Transverse colon (tissue), 4 donors: ENCODE data around the gene CLCNKA. TPM values are rescaled to one million over a fixed set of nuclear protein-coding genes. Genes with fewer than 3 reads are reported as not detected.
"Not testable (repeated sequence)": the region's sequence is repeated elsewhere in the genome, so short reads cannot be mapped to it uniquely, and the experiment has no call there.

Source experiments
- DNase-seq: peaks from one replicate; pipeline ENCODE4 v3.0.0-alpha.2; 2019
- H3K27ac ChIP-seq, 4 donors: fragments of 200-600 bp; sonication (generic); 2 replicates each; pipeline ENCODE4 v1.5.1; 2016 to 2018; ENCODE audit warnings: inconsistent platforms in 4 of 4
- H3K27me3 ChIP-seq: fragments of 200-600 bp; sonication (generic); 2 replicates; pipeline ENCODE4 v1.5.1; 2017; ENCODE audit warnings: inconsistent platforms
- H3K36me3 ChIP-seq, 4 donors: fragments of 200-600 bp; sonication (generic); 2 replicates each; pipeline ENCODE4 v1.5.1; 2017 to 2019; ENCODE audit warnings: inconsistent platforms in 4 of 4
- H3K4me1 ChIP-seq, 4 donors: fragments of 200-600 bp; sonication (generic); 2 replicates each; pipeline ENCODE4 v1.5.1; 2017 to 2020; ENCODE audit warnings: inconsistent platforms in 4 of 4
- H3K4me3 ChIP-seq, 4 donors: fragments of 200-600 bp; sonication (generic); 1 replicate in 1 of 4; 2 replicates in 3 of 4; pipeline versions ENCODE4 v1.5.1 to v1.6.1; 2017 to 2019; ENCODE audit warnings: inconsistent platforms in 4 of 4
- H3K9me3 ChIP-seq, 2 donors: fragments of 200-600 bp; sonication (generic); 2 replicates each; pipeline ENCODE4 v1.5.1; 2017 to 2019; ENCODE audit warnings: inconsistent platforms in 2 of 2
- CTCF ChIP-seq, 5 experiments: fragments of 200-600 bp in 3 of 5; fragments of 450-650 bp in 2 of 5; sonication (generic) in 3 of 5; IDR thresholded peaks; 1 replicate in 2 of 5; 2 replicates in 3 of 5; pipeline ENCODE4 v1.5.1; 2016 to 2017; ENCODE audit warnings: antibody characterized with exemption in 5 of 5, inconsistent platforms in 3 of 5, mild to moderate bottlenecking in 2 of 5, moderate library complexity in 1 of 5
- EP300 ChIP-seq: sonication (generic); formaldehyde crosslinking; IDR thresholded peaks from one replicate; pipeline ENCODE4 v1.6.1; 2017; ENCODE audit warnings: antibody characterized with exemption, low read depth
- POLR2A ChIP-seq: fragments of 450-650 bp; IDR thresholded peaks from one replicate; pipeline ENCODE4 v1.6.1; 2016; ENCODE audit warnings: antibody characterized with exemption, mild to moderate bottlenecking, moderate library complexity
- POLR2AphosphoS5 ChIP-seq, 3 donors: sonication (generic); formaldehyde crosslinking; IDR thresholded peaks; one replicate each; pipeline ENCODE4 v1.6.1; 2016; ENCODE audit warnings: antibody characterized with exemption in 3 of 3
- WGBS, 2 donors: methylation state at CpG; one replicate each; pipeline ENCODE4 v1.1.5; 2018; ENCODE audit warnings: low coverage in 1 of 2; 5-methylcytosine and 5-hydroxymethylcytosine counted together
- in situ Hi-C, 4 donors: fragments of 200-750 bp; cut with MboI; loops; one replicate each; pipeline versions ENCODE4 v1.15.0 to v1.15.1; 2017; ENCODE audit warnings: low sequenced_read_pairs in 3 of 4, low pct_ligation_motif_present in 1 of 4, low pct_unique_long_range_greater_than_20kb in 1 of 4
- intact Hi-C: fragments of 100-400 bp; cut with DNase I; formaldehyde crosslinking; loops from one replicate; pipeline ENCODE4 v1.15.1; 2023; ENCODE audit warnings: low total_unique reads
- total RNA-seq, 4 donors: library from RNA; depleted of rRNA; stranded (reverse); fragments of >200 nt; gene quantifications; one replicate each; pipeline ENCODE4 v1.1.0, GENCODE V29; 2016

CLCNKA gene
- total RNA-seq, 4 donors from 2014 or later = 0.68 to 21.7 (median 0.79) TPM; not detected in 1

- DNase-seq = peak; percentile 62
These were observed 46.5 kb upstream of the CLCNKA start for GRCh38 chr1:15975358-15975804.

GRCh38 chr1:15975805-15976680, 45.8 kb upstream of the CLCNKA start, which contains the start of gene ZBTB17:
Gene ZBTB17, minus strand, starts transcription at chr1:15976101. Its CDS starts 27,606 bp downstream, at chr1:15948495.
- peaks cover 6 to 17% (median 11%) of the 10 kb centered on the region in 4 donors for H3K4me1 ChIP-seq
- no peaks in the 10 kb centered on the region for H3K27me3 ChIP-seq
- peak within 1 kb of the TSS; percentile 59 to 95 (median 80) for H3K4me3 ChIP-seq
- WGBS, 2 donors = 9 to 55% methylated on average over 5 to 37 of the region's 47 CpGs
- TF ChIP-seq CTCF (IDR thresholded peaks at IDR 0.05) (peak in 1 of 5 experiments; percentile 26), POLR2A (peak; percentile 81), EP300 (no peak), POLR2AphosphoS5 (IDR thresholded peaks at IDR 0.05) (peak; percentile 60 to 92 (median 84))
- peak within 1 kb of the TSS; percentile 80 to 89 (median 86) for H3K27ac ChIP-seq
- no peaks in the 10 kb centered on the region for H3K9me3 ChIP-seq
- intact Hi-C loops (no loop called here), in situ Hi-C loops (loop anchor here in 3 of 4 donors (10.0 to 25.0 kb wide), 2 partner anchors 151 to 164 kb away; partner anchors contain the start of gene UQCRHL (in 2 of the 3))
- peaks cover 0 to 12% (median 0%) of the 10 kb centered on the region in 4 donors for H3K36me3 ChIP-seq
- peak; percentile 96 for DNase-seq

More at GRCh38 chr1:15975358-15975804, 46.5 kb upstream of the CLCNKA start:
- 1% methylated on average over 30 of the region's 47 CpGs; no CpG with 5 or more reads in 1 of the 2 donors for WGBS, 2 donors
- H3K9me3 ChIP-seq = no peaks in the 10 kb centered on the region
- in situ Hi-C loops = loop anchor here in 3 of 4 donors (10.0 to 25.0 kb wide), 2 partner anchors 151 to 163 kb away; partner anchors contain the start of gene UQCRHL (in 2 of the 3)
- peak overlapping the region; percentile 59 to 95 (median 80) for H3K4me3 ChIP-seq
- H3K27ac ChIP-seq = peak overlapping the region; percentile 80 to 89 (median 86)
- no peaks in the 10 kb centered on the region for H3K27me3 ChIP-seq
- intact Hi-C loops = no loop called here
- TF ChIP-seq POLR2A (no peak), CTCF (IDR thresholded peaks at IDR 0.05) (no peak), POLR2AphosphoS5 (IDR thresholded peaks at IDR 0.05) (no peak), EP300 (no peak)
- H3K36me3 ChIP-seq = peaks cover 0 to 12% (median 0%) of the 10 kb centered on the region in 4 donors
- peaks cover 6 to 17% (median 11%) of the 10 kb centered on the region in 4 donors for H3K4me1 ChIP-seq

- H3K9me3 ChIP-seq, H3K4me3 ChIP-seq, H3K27ac ChIP-seq, DNase-seq, H3K36me3 ChIP-seq, intact Hi-C loops, H3K27me3 ChIP-seq: not testable (repeated sequence)
- peaks cover 6 to 17% (median 11%) of the 10 kb centered on the region in 4 donors for H3K4me1 ChIP-seq
- in situ Hi-C loops = loop anchor here in 3 of 4 donors (10.0 to 25.0 kb wide), 2 partner anchors 153 to 166 kb away; partner anchors contain the start of gene UQCRHL (in 2 of the 3)
- WGBS, 2 donors = 83 to 95% methylated on average over 4 of the region's 4 CpGs
These were observed 43.9 kb upstream of the CLCNKA start for GRCh38 chr1:15977947-15978346.

GRCh38 chr1:15981679-15982078, 40.2 kb upstream of the CLCNKA start:
- TF ChIP-seq POLR2AphosphoS5 (IDR thresholded peaks at IDR 0.05) (no peak), POLR2A (no peak), CTCF (IDR thresholded peaks at IDR 0.05) (no peak), EP300 (no peak)
- Histone ChIP-seq H3K27me3 (no peaks in the 10 kb centered on the region), H3K36me3 (no peaks in the 10 kb centered on the region), H3K27ac (no peak overlapping the region), H3K4me1 (no peaks in the 10 kb centered on the region), H3K9me3 (no peaks in the 10 kb centered on the region), H3K4me3 (no peak overlapping the region)
- intact Hi-C loops (no loop called here), in situ Hi-C loops (loop anchor here (10.0 to 25.0 kb wide), 3 partner anchors 167 to 177 kb away; partner anchors contain the start of gene UQCRHL (in 3 of the 4))
- 72 to 92% methylated on average over 3 of the region's 3 CpGs for WGBS, 2 donors
- DNase-seq = no peak
